GM23248 (cell line): ENCODE results near the gene COL7A1. TPM values are rescaled to one million over a fixed set of nuclear protein-coding genes. Genes with fewer than 3 reads are reported as not detected.
A peak's percentile ranks its signal among the peaks of the same experiment; 100 is the strongest.

Experiments
- DNase-seq: peaks from one replicate; pipeline ENCODE4 v3.0.0-alpha.2; 2015
- H2AFZ ChIP-seq: fragments of 200-600 bp; sonication (generic); 2 replicates; pipeline ENCODE4 v1.6.1; 2016; ENCODE audit warnings: antibody characterized with exemption
- H3F3A ChIP-seq: fragments of 200-600 bp; sonication (generic); 2 replicates; pipeline ENCODE4 v1.6.1; 2016; ENCODE audit warnings: mild to moderate bottlenecking, antibody characterized with exemption, mixed run types; ENCODE audit not compliant: insufficient read depth
- H3K27ac ChIP-seq: fragments of 200-600 bp; sonication (generic); 2 replicates; pipeline ENCODE4 v1.5.1; 2016; ENCODE audit warnings: mild to moderate bottlenecking
- H3K27me3 ChIP-seq: fragments of 200-600 bp; sonication (generic); replicated peaks from 2 replicates; pipeline ENCODE4 v1.6.1; 2016; ENCODE audit warnings: mild to moderate bottlenecking; ENCODE audit not compliant: insufficient read depth
- H3K36me3 ChIP-seq: fragments of 200-600 bp; sonication (generic); 2 replicates; pipeline ENCODE4 v1.6.1; 2016; ENCODE audit warnings: low read depth, mild to moderate bottlenecking
- H3K4me1 ChIP-seq: fragments of 200-600 bp; sonication (generic); 2 replicates; pipeline ENCODE4 v1.6.1; 2016; ENCODE audit warnings: mild to moderate bottlenecking; ENCODE audit not compliant: insufficient read depth
- H3K4me2 ChIP-seq: fragments of 200-600 bp; sonication (generic); one replicate; pipeline ENCODE4 v1.6.1; 2016; ENCODE audit warnings: mild to moderate bottlenecking; ENCODE audit not compliant: unreplicated experiment
- H3K4me3 ChIP-seq: fragments of 200-600 bp; sonication (generic); 2 replicates; pipeline ENCODE4 v1.5.1; 2016; ENCODE audit warnings: mild to moderate bottlenecking
- H3K79me2 ChIP-seq: fragments of 200-600 bp; sonication (generic); 2 replicates; pipeline ENCODE4 v1.6.1; 2016; ENCODE audit warnings: mild to moderate bottlenecking; ENCODE audit not compliant: insufficient read depth
- H3K9ac ChIP-seq: fragments of 200-600 bp; sonication (generic); 2 replicates; pipeline ENCODE4 v1.6.1; 2016; ENCODE audit warnings: mild to moderate bottlenecking
- H3K9me2 ChIP-seq: fragments of 200-600 bp; sonication (generic); 2 replicates; pipeline ENCODE4 v1.6.1; 2016; ENCODE audit warnings: mixed run types, mild to moderate bottlenecking, moderate library complexity; ENCODE audit not compliant: insufficient read depth
- H3K9me3 ChIP-seq: fragments of 200-600 bp; sonication (generic); one replicate; pipeline ENCODE4 v1.6.1; 2017; ENCODE audit warnings: low read depth
- H4K20me1 ChIP-seq: fragments of 200-600 bp; sonication (generic); 2 replicates; pipeline ENCODE4 v1.6.0; 2016; ENCODE audit not compliant: insufficient read depth
- EZH2 ChIP-seq: fragments of 200-600 bp; sonication (generic); IDR thresholded peaks from 2 replicates; pipeline ENCODE4 v1.6.1; 2018; ENCODE audit warnings: antibody characterized with exemption, mild to moderate bottlenecking; ENCODE audit not compliant: insufficient read depth, poor library complexity, severe bottlenecking
- EZH2phosphoT487 ChIP-seq: fragments of 200-600 bp; sonication (generic); IDR thresholded peaks from 2 replicates; pipeline ENCODE4 v1.6.1; 2018; ENCODE audit warnings: antibody characterized with exemption, moderate library complexity, mild to moderate bottlenecking, low read depth; ENCODE audit not compliant: insufficient read depth
- WGBS, 2 experiments: methylation state at CpG; one replicate each; pipeline ENCODE4 v1.1.6; 2015 to 2017; ENCODE audit warnings: low lambda C conversion rate in 2 of 2, low coverage in 1 of 2; ENCODE audit errors: missing lambda C conversion rate in 2 of 2; 5-methylcytosine and 5-hydroxymethylcytosine counted together
- in situ Hi-C: fragments of 300-500 bp; cut with MboI; formaldehyde crosslinking; loops from 2 replicates; pipeline ENCODE4 v1.15.0; 2020
- polyA plus RNA-seq: library from polyadenylated mRNA; unstranded; fragments of >200 nt; fragmentation: Nextera tagmentation; extraction: Ambion mirVana; gene quantifications from 2 replicates; pipeline ENCODE4 v1.2.1, GENCODE V29; 2016
- total RNA-seq: library from RNA; depleted of rRNA; stranded (reverse); fragments of >200 nt; shearing (Covaris generic); gene quantifications from 2 replicates; pipeline ENCODE4 v1.2.3, GENCODE V29; 2014

The COL7A1 gene
- total and polyA plus RNA-seq, 2 experiments from 2014 or later, result 11.2 to 33.6 TPM

- no peaks in the 10 kb centered on the region for H3K27me3 ChIP-seq
- no peaks in the 10 kb centered on the region for H4K20me1 ChIP-seq
- no peaks in the 10 kb centered on the region for H3K9me2 ChIP-seq
- no peak for DNase-seq
- no peaks in the 10 kb centered on the region for H3K9me3 ChIP-seq
- H3K4me2 ChIP-seq, result no peak overlapping the region
- in situ Hi-C loops, result no loop called here
- H3F3A ChIP-seq, result peaks cover 19% of the 10 kb centered on the region
- TF ChIP-seq EZH2 (no peak), EZH2phosphoT487 (no peak)
- WGBS, 2 experiments, result 83% methylated on average over 4 of the region's 4 CpGs
- H3K79me2 ChIP-seq, result no peaks in the 10 kb centered on the region
- no peak overlapping the region for H3K27ac ChIP-seq
- no peak overlapping the region for H3K9ac ChIP-seq
- H3K4me3 ChIP-seq, result no peak overlapping the region
- H3K4me1 ChIP-seq, result peaks cover 14% of the 10 kb centered on the region
- H2AFZ ChIP-seq, result no peak overlapping the region
- H3K36me3 ChIP-seq, result no peaks in the 10 kb centered on the region
Observed at GRCh38 chr3:48617559-48617958, 22.4 kb upstream of the COL7A1 start.

GRCh38 chr3:48614044-48614443 lies 18.9 kb upstream of the COL7A1 start:
- in situ Hi-C loops, result no loop called here
- no peak for TF ChIP-seq EZH2phosphoT487
- no peak for TF ChIP-seq EZH2
- Histone ChIP-seq H4K20me1 (no peaks in the 10 kb centered on the region), H3K27ac (peak overlapping the region; percentile 86), H2AFZ (peak overlapping the region; percentile 75), H3K9me2 (no peaks in the 10 kb centered on the region), H3K9me3 (no peaks in the 10 kb centered on the region), H3K4me1 (peaks cover 14% of the 10 kb centered on the region), H3K4me2 (no peak overlapping the region), H3K4me3 (no peak overlapping the region), H3K79me2 (peaks cover 4% of the 10 kb centered on the region), H3K36me3 (no peaks in the 10 kb centered on the region), H3F3A (peaks cover 15% of the 10 kb centered on the region), H3K9ac (peak overlapping the region; percentile 60), H3K27me3 (no peaks in the 10 kb centered on the region)
- peak; percentile 85 for DNase-seq
- WGBS, 2 experiments, result 8 to 11% methylated on average over 3 of the region's 3 CpGs

GRCh38 chr3:48612309-48612708 lies 17.2 kb upstream of the COL7A1 start:
- Histone ChIP-seq H3K4me1 (peaks cover 21% of the 10 kb centered on the region), H3K79me2 (peaks cover 21% of the 10 kb centered on the region), H4K20me1 (no peaks in the 10 kb centered on the region), H3K4me3 (no peak overlapping the region), H3K9me3 (no peaks in the 10 kb centered on the region), H3K9me2 (no peaks in the 10 kb centered on the region), H2AFZ (no peak overlapping the region), H3F3A (peaks cover 6% of the 10 kb centered on the region), H3K27me3 (no peaks in the 10 kb centered on the region), H3K27ac (no peak overlapping the region), H3K9ac (no peak overlapping the region), H3K36me3 (no peaks in the 10 kb centered on the region), H3K4me2 (no peak overlapping the region)
- no peak for DNase-seq
- in situ Hi-C loops, result no loop called here
- no peak for TF ChIP-seq EZH2
- no peak for TF ChIP-seq EZH2phosphoT487
- 58 to 68% methylated on average over 1 of the region's 1 CpG for WGBS, 2 experiments

GRCh38 chr3:48609088-48610005 lies 14.2 kb upstream of the COL7A1 start, which contains the start of gene UQCRC1:
TSS of gene UQCRC1 (minus strand) at chr3:48609646. CDS start at chr3:48609620, 26 bp downstream.
- 0 out of 2 replicates have a peak, but pooled peaks cover 15% of the 10 kb centered on the region for H3K36me3 ChIP-seq
- H3F3A ChIP-seq, result peaks cover 6% of the 10 kb centered on the region
- peak; percentile 98 for DNase-seq
- H3K27me3 ChIP-seq, result no peaks in the 10 kb centered on the region
- 3 to 4% methylated on average over 74 of the region's 86 CpGs for WGBS, 2 experiments
- in situ Hi-C loops, result no loop called here
- TF ChIP-seq EZH2phosphoT487 (no peak), EZH2 (no peak)
- no peaks in the 10 kb centered on the region for H4K20me1 ChIP-seq
- peak within 1 kb of the TSS; percentile 84 for H2AFZ ChIP-seq
- peak within 1 kb of the TSS; percentile 88 for H3K9ac ChIP-seq
- peak within 1 kb of the TSS; percentile 32 for H3K27ac ChIP-seq
- H3K9me3 ChIP-seq, result no peaks in the 10 kb centered on the region
- H3K4me2 ChIP-seq, result peak within 1 kb of the TSS; percentile 83
- no peaks in the 10 kb centered on the region for H3K9me2 ChIP-seq
- H3K4me3 ChIP-seq, result peak within 1 kb of the TSS; percentile 80
- H3K4me1 ChIP-seq, result peaks cover 15% of the 10 kb centered on the region
- peaks cover 41% of the 10 kb centered on the region for H3K79me2 ChIP-seq
